Fibroblast of lung (primary cell): Measurements from ENCODE around the gene PXDN. TPM values are rescaled to one million over a fixed set of nuclear protein-coding genes. Genes with fewer than 3 reads are reported as not detected.

Experiments used
- DNase-seq, 2 donors: peaks; one replicate each; pipeline versions ENCODE4 v3.0.0 to v3.0.0-alpha.2; 2010; ENCODE audit warnings: low read depth in 2 of 2
- H2AFZ ChIP-seq: 2 replicates; pipeline ENCODE4 v1.5.1; 2012; ENCODE audit warnings: low read length, control low read depth, inconsistent platforms
- H3K27ac ChIP-seq: 2 replicates; pipeline ENCODE4 v1.5.1; 2011; ENCODE audit warnings: low read length, control low read depth; ENCODE audit not compliant: insufficient read depth
- H3K27me3 ChIP-seq: 2 replicates; pipeline ENCODE4 v1.5.1; 2011; ENCODE audit warnings: mild to moderate bottlenecking, low read length; ENCODE audit not compliant: control insufficient read depth, insufficient read depth
- H3K36me3 ChIP-seq: 2 replicates; pipeline ENCODE4 v1.5.1; 2011; ENCODE audit warnings: low read length; ENCODE audit not compliant: control insufficient read depth, insufficient read depth
- H3K4me1 ChIP-seq: 2 replicates; pipeline ENCODE4 v1.5.1; 2011; ENCODE audit warnings: low read length; ENCODE audit not compliant: control insufficient read depth, insufficient read depth; ENCODE audit errors: extremely low read depth
- H3K4me2 ChIP-seq: 2 replicates; pipeline ENCODE4 v1.5.1; 2011; ENCODE audit warnings: low read length, control low read depth; ENCODE audit not compliant: insufficient read depth; ENCODE audit errors: extremely low read depth
- H3K4me3 ChIP-seq, 4 experiments: fragments of 200-600 bp in 1 of 4; sonication (generic) in 1 of 4; replicated peaks in 1 of 4; 2 replicates each; pipeline ENCODE4 v1.5.1; 2011 to 2016; ENCODE audit warnings: low read length in 4 of 4, low read depth in 3 of 4, mild to moderate bottlenecking in 3 of 4, control low read depth in 2 of 4, inconsistent platforms in 1 of 4, mixed read lengths in 1 of 4; ENCODE audit not compliant: insufficient read depth in 1 of 4; ENCODE audit errors: control extremely low read depth in 1 of 4
- H3K79me2 ChIP-seq: 2 replicates; pipeline ENCODE4 v1.5.1; 2012; ENCODE audit warnings: mild to moderate bottlenecking, low read length, inconsistent platforms; ENCODE audit not compliant: control insufficient read depth, insufficient read depth
- H3K9ac ChIP-seq: 2 replicates; pipeline ENCODE4 v1.5.1; 2011; ENCODE audit warnings: mild to moderate bottlenecking, low read length, control low read depth; ENCODE audit not compliant: insufficient read depth
- H3K9me3 ChIP-seq: 2 replicates; pipeline ENCODE4 v1.5.1; 2012; ENCODE audit warnings: low read depth, low read length; ENCODE audit not compliant: control insufficient read depth, insufficient read depth
- H4K20me1 ChIP-seq: 2 replicates; pipeline ENCODE4 v1.5.1; 2011; ENCODE audit warnings: low read length; ENCODE audit not compliant: control insufficient read depth, insufficient read depth; ENCODE audit errors: extremely low read depth
- CTCF ChIP-seq, 2 donors: IDR thresholded peaks in 1 of 2; conservative IDR thresholded peaks in 1 of 2; 1 replicate in 1 of 2; 2 replicates in 1 of 2; pipeline ENCODE4 v1.5.1; 2011 to 2012; ENCODE audit warnings: low read length in 2 of 2, control low read depth in 1 of 2, inconsistent platforms in 1 of 2, low read depth in 1 of 2, mild to moderate bottlenecking in 1 of 2
- EZH2 ChIP-seq: IDR thresholded peaks from 2 replicates; pipeline ENCODE4 v1.5.1; 2012; ENCODE audit warnings: low read length, control low read depth, mild to moderate bottlenecking; ENCODE audit errors: missing control alignments
- polyA plus RNA-seq, 2 donors: library from polyadenylated mRNA; depleted of rRNA in 1 of 2; stranded (reverse) in 1 of 2; unstranded in 1 of 2; fragments of >200 nt; gene quantifications; 2 replicates each; pipeline ENCODE4 v1.2.1, GENCODE V29; 2011 to 2012; ENCODE audit warnings: missing spikeins in 1 of 2
- total RNA-seq: library from RNA; depleted of rRNA; stranded (reverse); fragments of >200 nt; gene quantifications from 2 replicates; pipeline ENCODE4 v1.2.1, GENCODE V29; 2014

Gene PXDN
- total and polyA plus RNA-seq, 2 donors (not counting 1 experiment from before 2014, with no cell fraction given): 153 to 298 TPM

GRCh38 chr2:1694371-1695271 is 49.7 kb downstream of the PXDN start:
- no peaks in the 10 kb centered on the region for H3K27me3 ChIP-seq
- peaks cover 4% of the 10 kb centered on the region for H4K20me1 ChIP-seq
- H3K4me1 ChIP-seq: peaks cover 3% of the 10 kb centered on the region
- H3K4me3 ChIP-seq: no peak overlapping the region
- no peak for DNase-seq
- no peak overlapping the region for H3K9ac ChIP-seq
- no peak overlapping the region for H2AFZ ChIP-seq
- H3K79me2 ChIP-seq: peaks cover 30% of the 10 kb centered on the region
- TF ChIP-seq EZH2 (no peak), CTCF (conservative IDR thresholded peaks at IDR 0.05 in 1 of 2, IDR thresholded peaks at IDR 0.05 in 1 of 2; ENCODE audit: low read depth in 1 of 2, low read length in 2 of 2) (no peak)
- H3K27ac ChIP-seq: no peak overlapping the region
- peaks cover 9% of the 10 kb centered on the region for H3K36me3 ChIP-seq
- H3K9me3 ChIP-seq: no peaks in the 10 kb centered on the region
- H3K4me2 ChIP-seq: no peak overlapping the region

GRCh38 chr2:1693723-1694122 is 50.6 kb downstream of the PXDN start:
- peaks cover 9% of the 10 kb centered on the region for H3K36me3 ChIP-seq
- no peaks in the 10 kb centered on the region for H3K9me3 ChIP-seq
- H2AFZ ChIP-seq: no peak overlapping the region
- TF ChIP-seq CTCF (conservative IDR thresholded peaks at IDR 0.05 in 1 of 2, IDR thresholded peaks at IDR 0.05 in 1 of 2; ENCODE audit: low read depth in 1 of 2, low read length in 2 of 2) (no peak), EZH2 (no peak)
- peaks cover 3% of the 10 kb centered on the region for H3K4me1 ChIP-seq
- no peak overlapping the region for H3K9ac ChIP-seq
- no peak for DNase-seq
- no peaks in the 10 kb centered on the region for H3K27me3 ChIP-seq
- H3K27ac ChIP-seq: no peak overlapping the region
- H3K4me3 ChIP-seq: no peak overlapping the region
- peaks cover 30% of the 10 kb centered on the region for H3K79me2 ChIP-seq
- H4K20me1 ChIP-seq: peaks cover 4% of the 10 kb centered on the region
- no peak overlapping the region for H3K4me2 ChIP-seq

DNA sequence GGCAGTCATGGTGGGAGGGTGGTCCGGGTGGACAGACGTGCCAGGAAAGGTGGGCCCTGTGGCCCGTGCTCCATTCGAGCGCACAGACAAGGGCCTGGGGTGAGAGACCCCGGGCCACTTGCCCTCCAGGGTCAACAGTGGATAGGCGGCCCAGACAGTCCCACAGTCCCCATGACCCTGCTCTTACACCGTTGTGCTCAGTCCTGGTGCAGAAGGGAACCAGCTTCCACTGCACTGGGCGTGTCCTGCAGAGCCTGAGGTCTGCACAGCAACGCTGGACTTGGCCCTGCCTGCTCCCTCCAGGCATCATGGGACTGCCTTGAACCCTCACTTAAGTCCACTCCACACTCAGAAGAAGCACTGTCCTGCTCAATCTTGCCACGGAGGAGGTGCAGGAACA is 52.0 kb downstream of the PXDN start:
- no peak for TF ChIP-seq CTCF (conservative IDR thresholded peaks at IDR 0.05 in 1 of 2, IDR thresholded peaks at IDR 0.05 in 1 of 2; ENCODE audit: low read depth in 1 of 2, low read length in 2 of 2)
- no peak for TF ChIP-seq EZH2
- H3K36me3 ChIP-seq: peaks cover 13% of the 10 kb centered on the region
- peaks cover 2% of the 10 kb centered on the region for H4K20me1 ChIP-seq
- H3K4me2 ChIP-seq: no peak overlapping the region
- no peak overlapping the region for H3K27ac ChIP-seq
- H3K27me3 ChIP-seq: no peaks in the 10 kb centered on the region
- no peak overlapping the region for H3K4me3 ChIP-seq
- H3K9me3 ChIP-seq: no peaks in the 10 kb centered on the region
- peaks cover 3% of the 10 kb centered on the region for H3K4me1 ChIP-seq
- H3K79me2 ChIP-seq: peaks cover 22% of the 10 kb centered on the region
- no peak for DNase-seq
- no peak overlapping the region for H2AFZ ChIP-seq
- H3K9ac ChIP-seq: no peak overlapping the region
